Activated CD4-positive, alpha-beta T cell treated with anti-CD3 and anti-CD28 coated beads for 1 hour (primary cell): ENCODE data around the gene P3R3URF.
A peak's percentile ranks its signal among the peaks of the same experiment; 100 is the strongest.

Experiments
- DNase-seq: peaks from one replicate; pipeline ENCODE4 v3.0.0-alpha.2; 2020

Gene P3R3URF

GRCh38 chr1:46171871-46172270 lies 4.4 kb downstream of the P3R3URF start:
- no peak for DNase-seq

GRCh38 chr1:46171351-46171750 lies 4.9 kb downstream of the P3R3URF start:
- DNase-seq: no peak

- DNase-seq: no peak
Observed at GRCh38 chr1:46169811-46170454, 6.4 kb downstream of the P3R3URF start.

- DNase-seq: no peak
Observed at GRCh38 chr1:46168477-46168876, 7.8 kb downstream of the P3R3URF start.

GRCh38 chr1:46166521-46167462 lies 9.5 kb downstream of the P3R3URF start:
- DNase-seq: peak; percentile 22

- no peak for DNase-seq
Observed at GRCh38 chr1:46160212-46160611, 16.1 kb downstream of the P3R3URF start.

- DNase-seq: no peak
Observed at GRCh38 chr1:46159516-46159915, 16.8 kb downstream of the P3R3URF start.

GRCh38 chr1:46158312-46159281 lies 17.7 kb downstream of the P3R3URF start:
- DNase-seq: no peak

- no peak for DNase-seq
Observed at GRCh38 chr1:46157916-46158311, 18.4 kb downstream of the P3R3URF start.

GRCh38 chr1:46153732-46154131 lies 22.6 kb downstream of the P3R3URF start:
- DNase-seq: no peak

- DNase-seq: no peak
Observed at GRCh38 chr1:46153228-46153627, 23.1 kb downstream of the P3R3URF start.

- DNase-seq: no peak
Observed at GRCh38 chr1:46152016-46152415, 24.3 kb downstream of the P3R3URF start.

- no peak for DNase-seq
Observed at GRCh38 chr1:46150085-46150484, 26.2 kb downstream of the P3R3URF start.

GRCh38 chr1:46148318-46148717 lies 28.0 kb downstream of the P3R3URF start:
- no peak for DNase-seq

GRCh38 chr1:46137916-46138315 lies 38.4 kb downstream of the P3R3URF start:
- DNase-seq: no peak

GRCh38 chr1:46136711-46137110 lies 39.6 kb downstream of the P3R3URF start:
- no peak for DNase-seq

GRCh38 chr1:46134660-46135331 lies 41.5 kb downstream of the P3R3URF start:
- no peak for DNase-seq

GRCh38 chr1:46133781-46134350 lies 42.4 kb downstream of the P3R3URF start:
- no peak for DNase-seq

- no peak for DNase-seq
Observed at GRCh38 chr1:46133181-46133658, 43.1 kb downstream of the P3R3URF start.

GRCh38 chr1:46132529-46133180 lies 43.6 kb downstream of the P3R3URF start, which contains the start of gene PIK3R3:
Gene PIK3R3, minus strand, starts transcription at chr1:46132629. Its CDS starts 677 bp downstream, at chr1:46131952.
- DNase-seq: peak; percentile 63
